Smooth muscle cell (in vitro differentiated cells): ENCODE data around the gene SPATS1. TPM values are rescaled to one million over a fixed set of nuclear protein-coding genes. Genes with fewer than 3 reads are reported as not detected.

Experiments
- DNase-seq: peaks from one replicate; lab custom pipeline; 2025; ENCODE audit not compliant: unreplicated experiment; lab: John Stamatoyannopoulos, UW
- H2AFZ ChIP-seq: fragments of 200-600 bp; sonication (generic); 2 replicates; pipeline ENCODE4 v1.6.0; 2016; ENCODE audit warnings: antibody characterized with exemption, low read depth, mild to moderate bottlenecking
- H3F3A ChIP-seq: fragments of 200-600 bp; sonication (generic); 2 replicates; pipeline ENCODE4 v1.6.0; 2017; ENCODE audit warnings: antibody characterized with exemption, low read depth
- H3K27ac ChIP-seq: fragments of 200-600 bp; sonication (generic); 2 replicates; pipeline ENCODE4 v1.5.1; 2016; ENCODE audit warnings: low read depth, mild to moderate bottlenecking
- H3K27me3 ChIP-seq: fragments of 200-600 bp; sonication (generic); 2 replicates; pipeline ENCODE4 v1.6.1; 2016; ENCODE audit warnings: low read depth, mild to moderate bottlenecking
- H3K36me3 ChIP-seq: fragments of 200-600 bp; sonication (generic); 2 replicates; pipeline ENCODE4 v1.5.1; 2016; ENCODE audit warnings: low read depth
- H3K4me1 ChIP-seq: fragments of 200-600 bp; sonication (generic); 2 replicates; pipeline ENCODE4 v1.5.1; 2016; ENCODE audit warnings: low read depth
- H3K4me2 ChIP-seq: fragments of 200-600 bp; sonication (generic); 2 replicates; pipeline ENCODE4 v1.6.0; 2016; ENCODE audit warnings: mild to moderate bottlenecking
- H3K4me3 ChIP-seq: fragments of 200-600 bp; sonication (generic); 2 replicates; pipeline ENCODE4 v1.5.1; 2016; ENCODE audit warnings: mild to moderate bottlenecking
- H3K79me2 ChIP-seq: fragments of 200-600 bp; sonication (generic); 2 replicates; pipeline ENCODE4 v1.6.0; 2016; ENCODE audit warnings: low read depth, mild to moderate bottlenecking
- H3K9ac ChIP-seq: fragments of 200-600 bp; sonication (generic); 2 replicates; pipeline ENCODE4 v1.6.0; 2016; ENCODE audit warnings: low read depth
- H3K9me3 ChIP-seq: fragments of 200-600 bp; sonication (generic); replicated peaks from 2 replicates; pipeline ENCODE4 v1.5.1; 2016; ENCODE audit warnings: low read depth
- H4K20me1 ChIP-seq: fragments of 200-600 bp; sonication (generic); 2 replicates; pipeline ENCODE4 v1.6.0; 2016; ENCODE audit warnings: low read depth
- WGBS: methylation state at CpG from one replicate; pipeline ENCODE4 v1.1.7; 2016; ENCODE audit warnings: low lambda C conversion rate; 5-methylcytosine and 5-hydroxymethylcytosine counted together
- polyA plus RNA-seq: library from polyadenylated mRNA; unstranded; fragments of >200 nt; fragmentation: Nextera tagmentation; extraction: Ambion mirVana; gene quantifications from 2 replicates; pipeline ENCODE4 v1.2.1, GENCODE V29; 2016
- total RNA-seq: library from RNA; depleted of rRNA; stranded (reverse); fragments of >200 nt; gene quantifications from 2 replicates; pipeline ENCODE4 v1.2.3, GENCODE V29; 2014
- TF ChIP-seq, protein P1 (sequence below): fragments of 200-600 bp; sonication (generic); IDR thresholded peaks from 2 replicates; pipeline ENCODE4 v1.5.1; 2017; ENCODE audit warnings: borderline replicate concordance, mild to moderate bottlenecking, antibody characterized with exemption; ENCODE audit not compliant: insufficient read depth, poor library complexity, severe bottlenecking

Gene SPATS1
- total and polyA plus RNA-seq, 2 experiments from 2014 or later = not detected

- H3K79me2 ChIP-seq = peaks cover 27% of the 10 kb centered on the region
- H3K4me1 ChIP-seq = peaks cover 22% of the 10 kb centered on the region
- H3K27me3 ChIP-seq = no peaks in the 10 kb centered on the region
- no peak for DNase-seq
- peak overlapping the region; percentile 71 for H3K4me3 ChIP-seq
- H2AFZ ChIP-seq = peak overlapping the region; percentile 75
- peak overlapping the region; percentile 96 for H3K9ac ChIP-seq
- H3K27ac ChIP-seq = peak overlapping the region; percentile 93
- peaks cover 35% of the 10 kb centered on the region for H4K20me1 ChIP-seq
- peaks cover 4% of the 10 kb centered on the region for H3F3A ChIP-seq
- 14% methylated on average over 8 of the region's 8 CpGs for WGBS
- no peaks in the 10 kb centered on the region for H3K36me3 ChIP-seq
- peak overlapping the region; percentile 99 for H3K4me2 ChIP-seq
- TF ChIP-seq, protein P1, sequence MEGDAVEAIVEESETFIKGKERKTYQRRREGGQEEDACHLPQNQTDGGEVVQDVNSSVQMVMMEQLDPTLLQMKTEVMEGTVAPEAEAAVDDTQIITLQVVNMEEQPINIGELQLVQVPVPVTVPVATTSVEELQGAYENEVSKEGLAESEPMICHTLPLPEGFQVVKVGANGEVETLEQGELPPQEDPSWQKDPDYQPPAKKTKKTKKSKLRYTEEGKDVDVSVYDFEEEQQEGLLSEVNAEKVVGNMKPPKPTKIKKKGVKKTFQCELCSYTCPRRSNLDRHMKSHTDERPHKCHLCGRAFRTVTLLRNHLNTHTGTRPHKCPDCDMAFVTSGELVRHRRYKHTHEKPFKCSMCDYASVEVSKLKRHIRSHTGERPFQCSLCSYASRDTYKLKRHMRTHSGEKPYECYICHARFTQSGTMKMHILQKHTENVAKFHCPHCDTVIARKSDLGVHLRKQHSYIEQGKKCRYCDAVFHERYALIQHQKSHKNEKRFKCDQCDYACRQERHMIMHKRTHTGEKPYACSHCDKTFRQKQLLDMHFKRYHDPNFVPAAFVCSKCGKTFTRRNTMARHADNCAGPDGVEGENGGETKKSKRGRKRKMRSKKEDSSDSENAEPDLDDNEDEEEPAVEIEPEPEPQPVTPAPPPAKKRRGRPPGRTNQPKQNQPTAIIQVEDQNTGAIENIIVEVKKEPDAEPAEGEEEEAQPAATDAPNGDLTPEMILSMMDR = no peak
- H3K9me3 ChIP-seq = no peaks in the 10 kb centered on the region
These were observed 44.5 kb downstream of the SPATS1 start for GRCh38 chr6:44386929-44387345.

- H3K79me2 ChIP-seq = peaks cover 27% of the 10 kb centered on the region
- peaks cover 5% of the 10 kb centered on the region for H3K36me3 ChIP-seq
- peak within 1 kb of the TSS; percentile 71 for H3K4me3 ChIP-seq
- peaks cover 22% of the 10 kb centered on the region for H3K4me1 ChIP-seq
- H4K20me1 ChIP-seq = peaks cover 41% of the 10 kb centered on the region
- peak within 1 kb of the TSS; percentile 93 for H3K27ac ChIP-seq
- no peaks in the 10 kb centered on the region for H3K9me3 ChIP-seq
- peak within 1 kb of the TSS; percentile 99 for H3K4me2 ChIP-seq
- TF ChIP-seq, protein P1 = no peak
- H3K9ac ChIP-seq = peak within 1 kb of the TSS; percentile 96
- DNase-seq = peak; percentile 92
- H2AFZ ChIP-seq = peak within 1 kb of the TSS; percentile 83
- H3K27me3 ChIP-seq = no peaks in the 10 kb centered on the region
- WGBS = under 1% methylated on average over 56 of the region's 56 CpGs
- H3F3A ChIP-seq = peaks cover 4% of the 10 kb centered on the region
These were observed 45.1 kb downstream of the SPATS1 start, which contains the start of gene CDC5L for GRCh38 chr6:44387346-44388134. Gene CDC5L (plus strand): TSS chr6:44387706. CDS start chr6:44387824, 118 bp downstream.

- Histone ChIP-seq H3K9ac (peak overlapping the region; percentile 96), H3K36me3 (peaks cover 8% of the 10 kb centered on the region), H3K4me3 (peak overlapping the region; percentile 71), H3K4me1 (peaks cover 22% of the 10 kb centered on the region), H3K27ac (peak overlapping the region; percentile 93), H3K4me2 (peak overlapping the region; percentile 99), H3K9me3 (no peaks in the 10 kb centered on the region), H3K79me2 (peaks cover 27% of the 10 kb centered on the region), H4K20me1 (peaks cover 42% of the 10 kb centered on the region), H3F3A (peaks cover 4% of the 10 kb centered on the region), H2AFZ (peak overlapping the region; percentile 83), H3K27me3 (no peaks in the 10 kb centered on the region)
- no peak for DNase-seq
- 3% methylated on average over 10 of the region's 10 CpGs for WGBS
- TF ChIP-seq, protein P1 = no peak
These were observed 45.7 kb downstream of the SPATS1 start for GRCh38 chr6:44388135-44388487.

GRCh38 chr6:44388887-44389286 lies 46.4 kb downstream of the SPATS1 start:
- Histone ChIP-seq H3K79me2 (peaks cover 27% of the 10 kb centered on the region), H3K9me3 (no peaks in the 10 kb centered on the region), H3K27ac (no peak overlapping the region), H3K27me3 (no peaks in the 10 kb centered on the region), H3K4me2 (peak overlapping the region; percentile 99), H3K36me3 (peaks cover 12% of the 10 kb centered on the region), H3K4me1 (peaks cover 22% of the 10 kb centered on the region), H2AFZ (no peak overlapping the region), H3K4me3 (peak overlapping the region; percentile 71), H3F3A (peaks cover 4% of the 10 kb centered on the region), H3K9ac (peak overlapping the region; percentile 96), H4K20me1 (peaks cover 48% of the 10 kb centered on the region)
- no peak for DNase-seq
- TF ChIP-seq, protein P1 = no peak
- 75% methylated on average over 5 of the region's 5 CpGs for WGBS
